ENCODE data around the gene ACAD9.

DNA sequence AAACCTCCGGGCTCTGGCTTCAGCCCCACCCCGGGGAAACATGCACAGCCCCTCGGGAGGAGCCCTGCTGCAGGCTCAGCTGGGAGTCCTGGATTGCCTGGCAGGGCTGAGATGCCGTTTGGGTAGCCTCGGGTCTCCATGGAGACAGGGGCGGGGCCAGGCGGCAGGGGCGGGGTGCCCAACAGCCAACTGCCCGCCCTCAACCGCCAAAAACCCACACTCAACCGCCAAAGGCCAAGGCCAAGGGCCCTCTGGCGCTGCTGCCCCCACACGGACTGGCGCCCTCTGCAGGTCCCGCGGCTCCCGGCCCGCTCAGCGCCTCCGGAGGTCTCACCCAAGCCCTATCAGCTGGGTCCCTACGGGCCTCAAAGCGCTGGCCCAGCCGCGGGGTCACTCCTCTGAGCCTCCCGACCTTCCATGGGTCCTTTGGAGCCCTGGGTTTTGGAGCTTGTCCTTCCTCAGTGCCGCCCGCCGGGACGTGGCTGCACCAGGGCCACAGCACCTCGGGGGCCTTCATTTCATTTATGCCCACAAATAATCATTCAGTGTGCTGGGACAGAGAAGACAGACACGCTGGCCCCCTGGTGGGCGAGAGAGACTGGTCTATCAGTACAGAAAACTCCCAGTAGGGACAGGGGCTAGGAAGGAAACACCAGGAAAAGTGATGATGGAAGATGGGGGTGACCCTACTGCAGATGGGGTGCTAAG is 33.5 kb upstream of the ACAD9 start:
- TF ChIP-seq, protein P1, sequence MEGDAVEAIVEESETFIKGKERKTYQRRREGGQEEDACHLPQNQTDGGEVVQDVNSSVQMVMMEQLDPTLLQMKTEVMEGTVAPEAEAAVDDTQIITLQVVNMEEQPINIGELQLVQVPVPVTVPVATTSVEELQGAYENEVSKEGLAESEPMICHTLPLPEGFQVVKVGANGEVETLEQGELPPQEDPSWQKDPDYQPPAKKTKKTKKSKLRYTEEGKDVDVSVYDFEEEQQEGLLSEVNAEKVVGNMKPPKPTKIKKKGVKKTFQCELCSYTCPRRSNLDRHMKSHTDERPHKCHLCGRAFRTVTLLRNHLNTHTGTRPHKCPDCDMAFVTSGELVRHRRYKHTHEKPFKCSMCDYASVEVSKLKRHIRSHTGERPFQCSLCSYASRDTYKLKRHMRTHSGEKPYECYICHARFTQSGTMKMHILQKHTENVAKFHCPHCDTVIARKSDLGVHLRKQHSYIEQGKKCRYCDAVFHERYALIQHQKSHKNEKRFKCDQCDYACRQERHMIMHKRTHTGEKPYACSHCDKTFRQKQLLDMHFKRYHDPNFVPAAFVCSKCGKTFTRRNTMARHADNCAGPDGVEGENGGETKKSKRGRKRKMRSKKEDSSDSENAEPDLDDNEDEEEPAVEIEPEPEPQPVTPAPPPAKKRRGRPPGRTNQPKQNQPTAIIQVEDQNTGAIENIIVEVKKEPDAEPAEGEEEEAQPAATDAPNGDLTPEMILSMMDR (IDR thresholded peaks at IDR 0.05), result peak in 3 of 4 experiments; percentile 68 to 86 (median 72)
- no peak for TF ChIP-seq POLR2A (IDR thresholded peaks at IDR 0.05)
- no peak for TF ChIP-seq POLR2AphosphoS5 (IDR thresholded peaks at IDR 0.05)
